NCI-H510A (cell line): ENCODE results near the gene TBC1D9B.
"Not testable (repeated sequence)": the region's sequence is repeated elsewhere in the genome, so short reads cannot be mapped to it uniquely, and the experiment has no call there.

Experiments used
- DNase-seq: peaks from one replicate; lab custom pipeline; 2025; lab: John Stamatoyannopoulos, UW

TBC1D9B gene

DNA sequence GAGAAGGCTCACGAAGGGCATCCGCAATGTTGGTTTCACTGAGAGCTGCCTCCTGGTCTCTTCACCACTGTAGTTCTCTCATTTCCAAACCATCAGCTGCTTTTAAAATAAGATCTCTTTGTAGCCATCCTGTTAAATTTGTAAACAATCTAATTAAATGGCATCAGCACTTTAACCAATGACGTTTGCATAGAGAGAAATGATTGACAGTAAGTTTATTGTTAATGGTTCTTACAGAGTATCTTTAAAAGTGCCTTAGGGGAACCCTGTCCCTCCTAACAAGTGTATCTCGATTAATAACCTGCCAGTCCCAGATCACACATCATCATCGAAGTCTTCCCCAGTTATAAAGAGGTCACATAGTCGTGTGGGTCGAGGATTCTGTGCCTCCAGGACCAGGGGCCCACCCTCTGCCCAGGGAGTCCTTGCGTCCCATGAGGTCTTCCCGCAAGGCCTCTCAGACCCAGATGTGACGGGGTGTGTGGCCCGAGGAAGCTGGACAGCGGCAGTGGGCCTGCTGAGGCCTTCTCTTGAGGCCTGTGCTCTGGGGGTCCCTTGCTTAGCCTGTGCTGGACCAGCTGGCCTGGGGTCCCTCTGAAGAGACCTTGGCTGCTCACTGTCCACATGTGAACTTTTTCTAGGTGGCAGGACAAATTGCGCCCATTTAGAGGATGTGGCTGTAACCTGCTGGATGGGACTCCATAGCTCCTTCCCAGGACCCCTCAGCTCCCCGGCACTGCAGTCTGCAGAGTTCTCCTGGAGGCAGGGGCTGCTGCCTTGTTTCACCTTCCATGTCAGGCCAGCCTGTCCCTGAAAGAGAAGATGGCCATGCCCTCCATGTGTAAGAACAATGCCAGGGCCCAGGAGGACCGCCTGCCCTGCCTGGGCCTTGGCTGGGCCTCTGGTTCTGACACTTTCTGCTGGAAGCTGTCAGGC, 70.4 kb downstream of the TBC1D9B start:
- DNase-seq = no peak

DNA sequence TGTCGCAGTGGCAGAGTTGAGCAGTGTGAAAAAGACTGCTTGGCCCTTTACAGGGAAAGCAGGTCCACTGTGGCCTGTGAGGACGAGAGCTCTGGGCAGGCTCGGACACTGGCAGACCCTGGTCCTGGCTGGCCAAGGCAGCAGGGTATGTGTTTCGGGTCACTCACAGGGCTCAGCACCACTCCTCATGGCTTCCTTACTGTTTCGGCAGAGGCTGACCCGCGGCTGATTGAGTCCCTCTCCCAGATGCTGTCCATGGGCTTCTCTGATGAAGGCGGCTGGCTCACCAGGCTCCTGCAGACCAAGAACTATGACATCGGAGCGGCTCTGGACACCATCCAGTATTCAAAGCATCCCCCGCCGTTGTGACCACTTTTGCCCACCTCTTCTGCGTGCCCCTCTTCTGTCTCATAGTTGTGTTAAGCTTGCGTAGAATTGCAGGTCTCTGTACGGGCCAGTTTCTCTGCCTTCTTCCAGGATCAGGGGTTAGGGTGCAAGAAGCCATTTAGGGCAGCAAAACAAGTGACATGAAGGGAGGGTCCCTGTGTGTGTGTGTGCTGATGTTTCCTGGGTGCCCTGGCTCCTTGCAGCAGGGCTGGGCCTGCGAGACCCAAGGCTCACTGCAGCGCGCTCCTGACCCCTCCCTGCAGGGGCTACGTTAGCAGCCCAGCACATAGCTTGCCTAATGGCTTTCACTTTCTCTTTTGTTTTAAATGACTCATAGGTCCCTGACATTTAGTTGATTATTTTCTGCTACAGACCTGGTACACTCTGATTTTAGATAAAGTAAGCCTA, 71.3 kb downstream of the TBC1D9B start:
- no peak for DNase-seq

DNA sequence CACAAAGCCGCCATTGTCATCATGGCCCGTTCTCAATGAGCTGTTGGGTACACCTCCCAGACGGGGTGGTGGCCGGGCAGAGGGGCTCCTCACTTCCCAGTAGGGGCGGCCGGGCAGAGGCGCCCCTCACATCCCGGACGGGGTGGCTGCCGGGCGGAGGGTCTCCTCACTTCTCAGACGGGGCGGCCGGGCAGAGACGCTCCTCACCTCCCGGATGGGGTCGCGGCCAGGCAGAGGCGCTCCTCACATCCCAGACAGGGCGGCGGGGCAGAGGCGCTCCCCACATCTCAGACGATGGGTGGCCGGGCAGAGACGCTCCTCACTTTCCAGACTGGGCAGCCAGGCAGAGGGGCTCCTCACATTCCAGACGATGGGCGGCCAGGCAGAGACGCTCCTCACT, 72.8 kb downstream of the TBC1D9B start:
- DNase-seq = not testable (repeated sequence)

DNA sequence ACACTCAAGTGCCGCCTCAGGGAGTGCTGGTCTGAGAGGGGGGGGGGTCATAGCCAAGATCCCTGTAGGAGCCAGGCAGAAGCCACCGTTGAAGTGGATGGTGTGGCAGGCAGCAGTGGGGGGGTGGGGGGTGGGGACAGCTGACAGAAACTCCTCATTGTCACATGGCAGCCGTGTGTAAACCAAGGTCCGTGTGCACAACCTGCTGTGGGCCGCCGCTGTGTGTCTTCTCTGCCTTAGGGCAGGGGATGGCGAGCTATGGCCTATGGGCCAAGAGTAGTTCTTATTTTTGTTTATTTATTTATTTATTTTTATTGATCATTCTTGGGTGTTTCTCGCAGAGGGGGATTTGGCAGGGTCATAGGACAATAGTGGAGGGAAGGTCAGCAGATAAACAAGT, 73.6 kb downstream of the TBC1D9B start:
- no peak for DNase-seq

- DNase-seq = no peak
Measured at GRCh38 chr5:179833709-179834070, 74.0 kb downstream of the TBC1D9B start.

DNA sequence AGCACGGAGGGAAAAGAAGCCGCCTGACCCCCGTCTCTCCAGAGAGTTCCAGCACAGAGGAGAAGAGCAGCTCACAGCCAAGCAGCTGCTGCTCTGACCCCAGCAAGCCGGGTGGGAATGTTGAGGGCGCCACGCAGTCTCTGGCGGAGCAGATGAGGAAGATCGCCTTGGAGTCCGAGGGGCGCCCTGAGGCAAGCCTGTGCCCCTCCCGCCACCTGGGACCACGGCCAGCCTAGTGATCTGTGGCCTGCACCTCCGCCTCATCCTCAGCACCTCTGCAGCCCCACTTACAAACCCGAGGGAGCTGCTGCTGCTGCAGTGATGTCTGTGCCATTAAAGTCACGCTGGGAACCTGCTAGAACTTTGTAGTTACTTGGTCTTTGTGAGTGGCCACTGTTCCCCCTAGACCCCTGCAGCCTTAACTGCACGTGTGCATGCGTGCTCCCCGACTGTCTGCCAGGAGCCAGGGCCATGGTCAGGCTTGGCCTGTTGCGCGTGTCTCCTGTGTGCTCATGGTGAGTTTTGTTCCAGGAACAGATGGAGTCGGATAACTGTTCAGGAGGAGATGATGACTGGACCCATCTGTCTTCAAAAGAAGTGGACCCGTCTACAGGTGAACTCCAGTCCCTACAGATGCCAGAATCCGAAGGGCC, 74.5 kb downstream of the TBC1D9B start:
- DNase-seq = no peak

DNA sequence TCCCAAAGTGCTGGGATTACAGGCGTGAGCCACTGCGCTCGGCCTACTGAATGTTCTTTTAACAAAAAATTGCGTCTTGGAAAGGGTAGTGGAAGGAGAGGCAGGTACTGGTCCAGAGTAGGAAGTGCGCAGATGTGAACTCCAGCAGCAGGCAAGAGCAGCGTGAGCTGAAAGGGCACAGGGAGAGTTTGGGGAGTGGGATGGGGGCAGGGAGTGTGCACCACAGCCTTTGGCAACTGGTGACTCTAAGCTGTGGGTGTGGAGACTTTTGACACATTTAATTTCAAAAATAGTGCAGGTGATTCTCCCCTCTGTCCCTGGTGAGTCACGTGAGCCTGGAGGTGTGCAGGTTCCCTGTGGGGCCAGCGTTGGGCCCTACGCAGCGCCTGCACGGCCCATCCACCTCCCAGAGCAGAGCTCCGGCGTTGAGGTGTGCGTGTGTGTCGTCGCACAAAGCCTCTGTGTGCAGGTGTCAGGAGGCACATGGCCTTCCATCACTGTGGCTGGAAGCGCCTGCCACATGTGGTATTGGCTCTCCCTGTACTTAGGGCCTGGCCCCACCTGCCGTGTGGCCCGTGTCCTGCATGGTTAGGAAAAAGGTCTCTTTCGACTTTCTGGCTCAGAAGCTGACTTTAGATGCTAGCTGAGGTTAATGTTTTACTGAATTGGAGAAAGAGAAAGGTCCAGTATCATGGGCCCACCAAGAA, 75.5 kb downstream of the TBC1D9B start:
- no peak for DNase-seq

DNA sequence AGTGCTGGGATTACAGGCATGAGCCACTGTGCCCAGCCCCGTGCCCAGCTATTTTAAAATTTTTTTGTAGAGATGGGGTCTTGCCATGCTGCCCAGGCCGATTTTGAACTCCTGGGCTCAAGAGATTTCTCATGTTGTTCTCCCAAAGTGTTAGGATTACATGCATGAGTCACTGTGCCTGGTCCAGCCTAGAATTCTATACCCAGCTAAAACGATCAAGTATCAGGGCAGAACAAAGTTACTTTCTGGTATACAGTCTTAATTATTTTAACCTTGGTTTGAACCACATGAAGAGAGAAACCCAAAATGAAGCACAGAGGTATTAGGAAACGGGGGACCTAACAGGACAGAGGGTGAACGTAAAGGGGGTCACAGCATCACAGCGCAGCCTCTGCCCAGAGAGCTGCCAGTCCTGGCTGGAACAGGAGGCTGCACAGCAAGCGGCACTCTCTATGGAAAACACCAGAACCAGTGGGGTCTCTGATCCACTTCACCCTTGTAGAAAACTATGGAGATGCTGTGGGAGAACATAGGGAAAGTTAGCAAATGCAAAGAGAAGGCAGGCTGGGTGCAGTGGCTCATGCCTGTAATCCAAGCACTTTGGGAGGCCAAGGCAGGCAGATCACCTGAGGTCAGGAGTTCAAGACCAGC, 76.8 kb downstream of the TBC1D9B start:
- no peak for DNase-seq

- DNase-seq = no peak
Measured at GRCh38 chr5:179829732-179830435, 77.8 kb downstream of the TBC1D9B start.

- DNase-seq = no peak
Measured at GRCh38 chr5:179828756-179829421, 78.8 kb downstream of the TBC1D9B start.

DNA sequence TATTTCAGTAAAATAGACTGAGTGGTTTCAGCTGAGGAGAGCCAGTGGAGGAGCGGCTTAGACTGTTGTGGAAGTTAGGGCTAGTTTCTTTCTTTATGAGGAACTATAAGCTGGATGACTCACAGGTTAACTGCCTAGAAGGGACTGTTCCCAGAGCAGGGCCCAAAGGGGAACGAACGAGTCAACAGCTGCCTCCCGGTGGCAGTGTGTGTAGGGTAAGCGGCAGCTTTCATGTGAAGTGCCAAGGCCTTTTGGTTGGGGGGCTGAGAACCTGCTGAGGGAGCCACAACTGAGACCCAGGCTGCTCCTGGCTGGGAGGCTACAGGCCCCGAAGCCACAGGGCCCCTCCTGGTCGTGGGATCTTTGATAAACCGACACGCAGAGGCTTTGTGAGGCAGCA, 80.0 kb downstream of the TBC1D9B start:
- no peak for DNase-seq

DNA sequence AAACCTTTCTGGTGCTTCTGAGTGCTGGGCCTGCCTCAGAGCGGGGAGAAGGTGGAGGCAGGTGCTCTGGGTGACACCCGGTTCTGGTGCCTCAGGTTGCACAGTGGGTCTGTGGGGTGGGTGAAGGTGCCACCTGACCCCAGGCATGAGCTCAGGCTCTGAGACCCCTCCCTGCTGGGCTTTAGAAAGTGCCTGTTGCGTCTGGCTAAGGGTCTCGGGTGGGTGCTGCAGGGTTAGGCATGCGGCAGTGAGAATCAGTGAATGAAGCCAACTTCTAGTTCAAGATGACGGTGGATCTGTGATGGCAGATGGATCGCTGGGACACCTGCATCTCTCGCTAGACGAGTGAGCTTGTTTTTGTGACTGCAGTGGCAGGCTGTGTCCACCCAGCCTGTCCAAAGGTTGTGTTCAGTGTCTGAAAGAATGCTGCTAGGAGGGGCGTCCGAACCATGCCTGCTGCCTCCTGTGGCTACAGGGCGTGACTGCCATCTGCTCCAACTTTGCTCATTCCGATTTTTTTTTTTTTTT, 82.0 kb downstream of the TBC1D9B start:
- DNase-seq = no peak

- DNase-seq = no peak
Measured at GRCh38 chr5:179824745-179825112, 83.0 kb downstream of the TBC1D9B start.

DNA sequence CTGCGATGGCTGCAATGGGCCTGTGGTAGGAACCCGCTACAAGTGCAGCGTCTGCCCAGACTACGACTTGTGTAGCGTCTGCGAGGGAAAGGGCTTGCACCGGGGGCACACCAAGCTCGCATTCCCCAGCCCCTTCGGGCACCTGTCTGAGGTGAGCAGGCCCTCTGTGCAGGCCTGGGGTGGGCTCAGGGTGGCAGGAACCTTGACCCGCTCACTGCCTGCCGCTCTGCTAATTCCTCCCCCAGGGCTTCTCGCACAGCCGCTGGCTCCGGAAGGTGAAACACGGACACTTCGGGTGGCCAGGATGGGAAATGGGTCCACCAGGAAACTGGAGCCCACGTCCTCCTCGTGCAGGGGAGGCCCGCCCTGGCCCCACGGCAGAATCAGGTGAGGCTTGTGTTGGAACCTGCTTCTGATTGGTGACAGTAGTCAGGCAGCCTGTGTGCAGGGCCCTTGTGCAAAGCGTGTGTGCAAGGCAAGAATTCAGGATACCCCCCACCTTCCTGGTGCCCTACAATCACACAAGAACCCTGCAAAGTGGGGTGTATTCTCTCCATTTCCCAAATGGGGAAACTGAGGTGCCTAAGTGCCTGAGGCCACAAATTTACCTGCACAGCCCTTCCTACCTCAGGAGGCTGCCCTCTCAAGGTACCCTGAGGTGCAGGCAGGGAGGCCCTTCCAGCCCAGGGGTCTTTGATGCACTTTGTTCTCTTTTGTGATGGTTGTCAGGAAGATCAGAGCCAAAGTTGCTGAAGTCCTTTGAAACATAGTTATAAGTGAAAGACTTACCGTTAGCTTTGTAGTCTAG, 83.6 kb downstream of the TBC1D9B start:
- DNase-seq = no peak

DNA sequence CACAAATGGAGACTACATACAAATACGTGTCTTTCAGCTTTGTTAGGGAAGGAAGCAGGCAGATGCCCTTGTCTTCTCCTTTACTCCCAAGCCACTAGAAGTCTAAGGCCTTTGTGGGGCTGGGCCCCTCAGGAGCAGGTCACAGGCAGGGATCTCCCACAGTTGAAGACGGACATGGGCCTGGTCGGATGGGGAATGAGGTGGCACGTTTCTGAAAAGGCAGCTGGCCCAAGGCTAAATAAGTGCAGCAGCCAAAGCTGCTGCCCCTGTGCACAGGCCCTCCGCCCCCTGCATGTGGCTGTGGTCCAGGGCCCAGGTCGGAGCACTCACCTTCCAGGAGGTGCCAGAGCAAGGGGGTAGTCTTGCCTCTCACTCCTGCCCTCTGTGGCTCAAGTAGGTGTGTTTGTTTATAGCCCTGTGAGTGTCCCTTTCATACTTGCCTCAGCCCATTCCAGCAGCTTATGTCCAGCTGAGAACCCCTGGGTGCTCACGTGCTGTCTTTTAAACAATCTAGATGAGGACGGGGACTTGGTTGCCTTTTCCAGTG, 85.2 kb downstream of the TBC1D9B start:
- no peak for DNase-seq

- no peak for DNase-seq
Measured at GRCh38 chr5:179822059-179822432, 85.7 kb downstream of the TBC1D9B start.

GRCh38 chr5:179821298-179822058, 86.2 kb downstream of the TBC1D9B start:
- DNase-seq = peak; percentile 68
